Trophoblast cell (in vitro differentiated cells and primary cell): ENCODE measurements around the gene MYO5C.

Experiments used
- DNase-seq, 2 donors: peaks; one replicate each; pipeline ENCODE4 v3.0.0-alpha.2; 2016
- H2AFZ ChIP-seq: 2 replicates; pipeline ENCODE4 v1.6.1; 2013; ENCODE audit warnings: low read length, moderate library complexity, mild to moderate bottlenecking; ENCODE audit not compliant: insufficient read depth, poor library complexity
- H2AK5ac ChIP-seq: 2 replicates; pipeline ENCODE4 v1.6.1; 2013; ENCODE audit warnings: mild to moderate bottlenecking, low read length
- H2BK120ac ChIP-seq: 2 replicates; pipeline ENCODE4 v1.6.1; 2013; ENCODE audit warnings: low read length, mild to moderate bottlenecking, moderate library complexity; ENCODE audit not compliant: insufficient read depth, poor library complexity
- H2BK12ac ChIP-seq: 2 replicates; pipeline ENCODE4 v1.6.1; 2013; ENCODE audit warnings: mild to moderate bottlenecking, low read length, moderate library complexity
- H2BK5ac ChIP-seq: 2 replicates; pipeline ENCODE4 v1.6.1; 2013; ENCODE audit warnings: low read length, low read depth, moderate library complexity, mild to moderate bottlenecking; ENCODE audit not compliant: poor library complexity
- H3K14ac ChIP-seq: 2 replicates; pipeline ENCODE4 v1.6.1; 2013; ENCODE audit warnings: mild to moderate bottlenecking, low read length
- H3K18ac ChIP-seq: 2 replicates; pipeline ENCODE4 v1.6.1; 2013; ENCODE audit warnings: mild to moderate bottlenecking, low read length
- H3K23ac ChIP-seq: 2 replicates; pipeline ENCODE4 v1.6.1; 2013; ENCODE audit warnings: low read length
- H3K27ac ChIP-seq: 2 replicates; pipeline ENCODE4 v1.5.1; 2013; ENCODE audit warnings: low read depth, mild to moderate bottlenecking, inconsistent platforms, low read length, moderate library complexity
- H3K27me3 ChIP-seq: 2 replicates; pipeline ENCODE4 v1.6.1; 2013; ENCODE audit warnings: inconsistent platforms, mild to moderate bottlenecking, low read length, moderate library complexity; ENCODE audit not compliant: insufficient read depth
- H3K36me3 ChIP-seq, 2 experiments: 1 replicate in 1 of 2; 2 replicates in 1 of 2; pipeline ENCODE4 v1.6.1; 2013; ENCODE audit warnings: low read length in 2 of 2, mild to moderate bottlenecking in 2 of 2, moderate library complexity in 1 of 2; ENCODE audit not compliant: insufficient read depth in 2 of 2, control insufficient read depth in 1 of 2
- H3K4ac ChIP-seq: 2 replicates; pipeline ENCODE4 v1.6.1; 2013; ENCODE audit warnings: low read depth, mild to moderate bottlenecking, low read length, moderate library complexity
- H3K4me1 ChIP-seq, 2 experiments: 1 replicate in 1 of 2; 2 replicates in 1 of 2; pipeline ENCODE4 v1.6.1; 2013; ENCODE audit warnings: low read length in 2 of 2, mild to moderate bottlenecking in 2 of 2, moderate library complexity in 1 of 2; ENCODE audit not compliant: insufficient read depth in 2 of 2, control insufficient read depth in 1 of 2
- H3K4me2 ChIP-seq: 2 replicates; pipeline ENCODE4 v1.6.1; 2013; ENCODE audit warnings: inconsistent platforms, mild to moderate bottlenecking, low read length, moderate library complexity
- H3K4me3 ChIP-seq: 2 replicates; pipeline ENCODE4 v1.5.1; 2013; ENCODE audit warnings: mild to moderate bottlenecking, low read depth, low read length, inconsistent platforms
- H3K79me1 ChIP-seq: one replicate; pipeline ENCODE4 v1.6.1; 2013; ENCODE audit warnings: low read length
- H3K79me2 ChIP-seq: 2 replicates; pipeline ENCODE4 v1.6.1; 2013; ENCODE audit warnings: low read length, mild to moderate bottlenecking; ENCODE audit not compliant: control insufficient read depth, insufficient read depth, poor library complexity
- H3K9ac ChIP-seq: 2 replicates; pipeline ENCODE4 v1.6.1; 2013; ENCODE audit warnings: mild to moderate bottlenecking, low read length
- H3K9me3 ChIP-seq: 2 replicates; pipeline ENCODE4 v1.6.1; 2013; ENCODE audit warnings: low read depth, mild to moderate bottlenecking, control low read depth, inconsistent platforms, low read length; ENCODE audit not compliant: insufficient read depth
- H4K12ac ChIP-seq: 2 replicates; pipeline ENCODE4 v1.6.1; 2013; ENCODE audit warnings: low read depth, mild to moderate bottlenecking, low read length, moderate library complexity
- H4K8ac ChIP-seq: 2 replicates; pipeline ENCODE4 v1.6.1; 2013; ENCODE audit warnings: low read depth, mild to moderate bottlenecking, low read length, moderate library complexity
- H4K91ac ChIP-seq: one replicate; pipeline ENCODE4 v1.6.1; 2013; ENCODE audit warnings: low read depth, mild to moderate bottlenecking, low read length, moderate library complexity
- WGBS: extraction: QIAGEN DNeasy Blood & Tissue Kit; methylation state at CpG from one replicate; pipeline ENCODE4 v1.1.7; 2013; ENCODE audit warnings: missing lambda C conversion rate; ENCODE audit not compliant: insufficient read length, insufficient coverage; ENCODE audit errors: extremely low coverage; 5-methylcytosine and 5-hydroxymethylcytosine counted together

The MYO5C gene

DNA sequence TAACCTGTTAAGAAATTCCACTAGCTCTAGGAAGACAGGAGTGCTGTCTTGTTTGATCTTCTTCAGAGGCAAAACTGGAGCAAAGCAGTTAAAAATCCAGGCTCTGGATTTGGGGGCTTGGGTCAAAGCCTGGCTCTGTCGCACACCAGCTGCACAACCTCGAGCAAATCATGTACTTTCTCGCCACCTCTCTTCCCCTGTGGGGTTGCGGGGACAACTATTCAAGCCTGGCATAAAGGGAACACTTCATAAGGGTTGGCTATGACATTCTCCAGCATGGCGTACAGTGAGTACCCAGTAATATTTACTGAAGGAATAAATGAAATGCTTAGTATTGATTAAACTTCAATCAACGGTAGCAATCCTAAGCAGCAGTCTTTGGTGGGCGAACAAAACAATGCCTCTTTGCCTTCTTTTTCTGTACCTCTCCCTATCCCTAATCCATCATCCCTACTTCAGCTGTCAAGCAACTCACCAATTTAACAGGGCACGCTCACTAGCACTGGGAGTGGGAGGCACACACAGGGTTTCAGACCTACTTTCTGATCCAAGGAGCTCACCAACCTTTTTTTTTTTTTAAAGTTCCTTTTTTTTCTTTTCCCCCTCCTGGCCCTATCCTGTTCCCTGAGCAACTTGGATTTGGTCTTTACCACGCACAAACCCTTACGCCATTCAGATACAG is 137.4 kb downstream of the MYO5C start:
- H2BK12ac ChIP-seq, result no peak overlapping the region
- H2BK120ac ChIP-seq, result no peak overlapping the region
- WGBS, result no CpG with 5 or more reads among the region's 10 CpGs
- no peak overlapping the region for H4K8ac ChIP-seq
- no peak overlapping the region for H4K12ac ChIP-seq
- H2AK5ac ChIP-seq, result no peak overlapping the region
- no peak overlapping the region for H2BK5ac ChIP-seq
- no peaks in the 10 kb centered on the region for H3K9me3 ChIP-seq
- H2AFZ ChIP-seq, result no peak overlapping the region
- no peak overlapping the region for H3K18ac ChIP-seq
- no peak overlapping the region for H3K14ac ChIP-seq
- no peak overlapping the region for H3K23ac ChIP-seq
- no peak for DNase-seq
- H3K36me3 ChIP-seq, result no peaks in the 10 kb centered on the region
- H3K79me1 ChIP-seq, result no peaks in the 10 kb centered on the region
- no peaks in the 10 kb centered on the region for H3K27me3 ChIP-seq
- H3K4ac ChIP-seq, result no peak overlapping the region
- H3K4me3 ChIP-seq, result no peak overlapping the region
- no peaks in the 10 kb centered on the region for H3K79me2 ChIP-seq
- no peak overlapping the region for H3K27ac ChIP-seq
- H3K9ac ChIP-seq, result no peak overlapping the region
- no peak overlapping the region for H4K91ac ChIP-seq
- H3K4me1 ChIP-seq, result no peaks in the 10 kb centered on the region
- H3K4me2 ChIP-seq, result no peak overlapping the region

DNA sequence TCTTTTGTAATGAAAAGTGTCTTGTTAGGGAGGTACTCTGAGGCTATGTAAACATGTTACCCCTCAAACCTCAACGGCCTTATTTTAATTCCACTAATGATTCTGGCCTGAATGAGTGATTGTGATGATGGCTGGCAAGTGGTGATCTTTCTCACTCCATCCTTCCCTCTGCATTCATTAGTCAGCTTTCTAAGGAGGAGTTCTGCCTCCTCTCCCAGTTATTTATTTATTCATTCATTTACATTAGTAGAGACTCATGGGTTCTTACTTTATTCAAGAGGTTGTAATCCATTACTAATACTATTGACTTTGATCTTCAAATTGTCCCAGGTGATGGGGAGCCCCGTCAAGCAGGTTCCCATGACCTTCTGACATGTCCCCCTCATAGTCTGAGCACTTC is 139.7 kb downstream of the MYO5C start:
- Histone ChIP-seq H3K14ac (no peak overlapping the region), H3K4me3 (no peak overlapping the region)

DNA sequence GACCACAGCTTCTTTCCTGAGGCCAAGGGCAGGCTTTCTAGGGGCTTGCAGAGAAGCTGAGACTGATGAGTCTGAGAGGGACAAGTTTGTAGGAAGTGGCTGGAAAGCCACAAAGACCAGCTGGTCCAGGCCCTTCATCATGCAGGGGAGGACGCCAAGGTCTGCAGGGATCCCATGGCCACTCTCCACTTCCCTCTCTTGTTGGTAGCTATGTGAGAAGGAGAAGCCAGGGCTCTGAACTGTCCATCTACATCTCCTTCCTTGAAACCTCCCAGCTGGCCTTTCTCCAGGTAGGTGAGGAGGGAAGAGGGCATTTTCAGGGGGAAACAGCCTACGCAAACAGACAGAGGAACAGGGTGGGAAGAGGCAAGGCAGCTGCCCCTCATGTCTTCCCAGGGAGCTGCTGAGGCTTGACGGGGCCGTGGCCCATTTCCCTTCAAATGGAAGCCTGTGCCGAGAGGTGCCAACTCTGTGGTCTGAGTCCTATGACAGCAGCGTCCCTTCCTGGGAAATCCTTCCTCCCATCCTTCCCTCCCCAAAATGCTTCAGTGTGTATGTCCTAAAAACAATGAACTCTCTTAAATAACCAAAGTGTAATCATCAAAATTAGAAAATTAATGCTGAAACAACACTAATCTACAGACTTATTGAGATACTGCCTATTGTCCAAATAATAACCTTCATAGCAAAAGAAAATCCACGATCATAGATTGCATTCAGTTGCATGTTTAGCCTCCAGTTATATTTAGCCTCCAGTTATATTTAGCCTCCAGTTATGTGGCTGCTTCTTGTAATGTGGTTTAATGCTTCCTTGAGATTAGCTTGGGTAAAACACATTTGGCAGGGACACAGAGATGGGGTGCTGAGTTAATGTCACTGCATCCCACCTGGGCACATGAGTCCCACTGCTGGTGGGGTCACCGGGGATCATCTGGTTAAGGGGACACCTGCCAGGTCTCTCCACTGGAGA is 140.4 kb downstream of the MYO5C start:
- no peak for DNase-seq
- Histone ChIP-seq H3K23ac (no peak overlapping the region), H2BK120ac (no peak overlapping the region), H3K27me3 (no peaks in the 10 kb centered on the region), H4K8ac (no peak overlapping the region), H3K4me1 (no peaks in the 10 kb centered on the region), H3K4me3 (no peak overlapping the region), H2AFZ (no peak overlapping the region), H3K36me3 (no peaks in the 10 kb centered on the region), H3K79me1 (no peaks in the 10 kb centered on the region), H3K9me3 (no peaks in the 10 kb centered on the region), H2BK12ac (no peak overlapping the region), H4K12ac (no peak overlapping the region), H3K27ac (no peak overlapping the region), H3K18ac (no peak overlapping the region), H4K91ac (no peak overlapping the region), H3K4me2 (no peak overlapping the region), H3K4ac (no peak overlapping the region), H3K79me2 (no peaks in the 10 kb centered on the region), H2BK5ac (no peak overlapping the region), H3K14ac (no peak overlapping the region), H3K9ac (no peak overlapping the region), H2AK5ac (no peak overlapping the region)
- no CpG with 5 or more reads among the region's 8 CpGs for WGBS

More for the DNA sequence above, 139.7 kb downstream of the MYO5C start:
- H3K79me1 ChIP-seq, result no peaks in the 10 kb centered on the region
- no peak overlapping the region for H2BK120ac ChIP-seq
- H2AK5ac ChIP-seq, result no peak overlapping the region
- H2BK5ac ChIP-seq, result no peak overlapping the region
- H3K18ac ChIP-seq, result no peak overlapping the region
- no peaks in the 10 kb centered on the region for H3K27me3 ChIP-seq
- no peak overlapping the region for H4K12ac ChIP-seq
- H4K91ac ChIP-seq, result no peak overlapping the region
- H2BK12ac ChIP-seq, result no peak overlapping the region
- H3K79me2 ChIP-seq, result no peaks in the 10 kb centered on the region
- H3K9me3 ChIP-seq, result no peaks in the 10 kb centered on the region
- H2AFZ ChIP-seq, result no peak overlapping the region
- no peak overlapping the region for H3K9ac ChIP-seq
- H4K8ac ChIP-seq, result no peak overlapping the region
- no peak overlapping the region for H3K23ac ChIP-seq
- no peak overlapping the region for H3K4ac ChIP-seq
- WGBS, result no CpG with 5 or more reads among the region's 2 CpGs
- no peaks in the 10 kb centered on the region for H3K4me1 ChIP-seq
- no peak for DNase-seq
- no peak overlapping the region for H3K27ac ChIP-seq
- H3K4me2 ChIP-seq, result no peak overlapping the region
- H3K36me3 ChIP-seq, result no peaks in the 10 kb centered on the region

DNA sequence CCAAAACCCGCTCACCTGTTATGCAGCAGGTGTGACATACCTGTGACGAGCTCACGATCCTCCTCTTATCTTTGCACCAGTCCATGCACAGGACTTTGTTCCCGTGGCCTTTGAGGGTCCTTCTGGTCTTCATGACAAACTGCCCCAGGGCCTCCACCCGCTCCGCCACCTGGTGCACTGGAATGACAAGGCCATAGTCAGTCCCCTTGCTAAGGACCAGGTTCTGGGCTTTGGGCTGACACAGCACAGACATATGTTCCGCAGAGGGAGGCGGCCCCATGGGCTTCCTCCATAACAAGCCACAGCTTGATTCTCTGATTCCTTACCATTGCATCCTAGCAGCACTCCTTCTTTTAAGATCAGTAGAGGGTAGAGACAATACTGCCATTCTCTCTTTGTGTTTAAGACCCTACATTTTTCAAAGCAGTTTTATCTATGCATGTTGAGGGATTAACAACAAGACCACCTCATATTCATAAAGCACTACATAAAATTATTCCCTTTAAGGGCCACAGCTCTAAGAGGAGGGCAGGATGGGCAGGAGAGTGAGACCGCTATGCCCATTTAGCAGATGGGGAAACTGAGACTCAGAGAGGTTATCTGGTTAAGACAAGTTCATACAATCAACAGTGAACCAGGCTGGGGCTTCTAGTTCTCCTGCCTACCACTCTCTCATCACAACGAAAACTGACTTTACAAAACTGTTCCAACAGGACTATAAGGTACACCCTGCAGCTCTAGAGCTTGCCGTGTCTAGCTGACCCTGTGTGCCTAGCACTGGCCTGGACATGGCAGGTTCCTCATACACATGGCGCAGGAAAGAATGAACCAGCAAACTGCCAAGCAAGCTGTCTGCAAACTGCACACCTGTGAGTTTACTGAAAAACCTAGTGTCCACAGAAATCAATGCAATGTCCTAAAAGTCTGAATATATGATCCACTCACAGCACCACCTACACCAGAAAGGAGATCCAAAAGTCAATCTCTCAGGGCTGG is 141.4 kb downstream of the MYO5C start:
- WGBS, result no CpG with 5 or more reads among the region's 12 CpGs
- no peak overlapping the region for H3K14ac ChIP-seq
- no peak overlapping the region for H3K4me2 ChIP-seq

More for the DNA sequence above, 141.4 kb downstream of the MYO5C start:
- Histone ChIP-seq H2AK5ac (no peak overlapping the region), H3K9ac (no peak overlapping the region), H4K8ac (no peak overlapping the region), H3K18ac (no peak overlapping the region), H2BK120ac (no peak overlapping the region), H4K91ac (no peak overlapping the region), H3K27me3 (no peaks in the 10 kb centered on the region), H4K12ac (no peak overlapping the region), H3K4me3 (no peak overlapping the region), H3K79me2 (no peaks in the 10 kb centered on the region), H3K9me3 (no peaks in the 10 kb centered on the region), H3K4me1 (no peaks in the 10 kb centered on the region), H2AFZ (no peak overlapping the region), H3K79me1 (no peaks in the 10 kb centered on the region), H3K36me3 (no peaks in the 10 kb centered on the region), H3K27ac (no peak overlapping the region), H3K23ac (no peak overlapping the region), H2BK5ac (no peak overlapping the region), H2BK12ac (no peak overlapping the region), H3K4ac (no peak overlapping the region)
- DNase-seq, result peak in 1 of 2 donors; percentile 13
